ENCODE data around the gene GRIP1. TPM values are rescaled to one million over a fixed set of nuclear protein-coding genes. Genes with fewer than 3 reads are reported as not detected.

Gene GRIP1
- total RNA-seq, 2 experiments from 2014 or later = 5.4 TPM

DNA sequence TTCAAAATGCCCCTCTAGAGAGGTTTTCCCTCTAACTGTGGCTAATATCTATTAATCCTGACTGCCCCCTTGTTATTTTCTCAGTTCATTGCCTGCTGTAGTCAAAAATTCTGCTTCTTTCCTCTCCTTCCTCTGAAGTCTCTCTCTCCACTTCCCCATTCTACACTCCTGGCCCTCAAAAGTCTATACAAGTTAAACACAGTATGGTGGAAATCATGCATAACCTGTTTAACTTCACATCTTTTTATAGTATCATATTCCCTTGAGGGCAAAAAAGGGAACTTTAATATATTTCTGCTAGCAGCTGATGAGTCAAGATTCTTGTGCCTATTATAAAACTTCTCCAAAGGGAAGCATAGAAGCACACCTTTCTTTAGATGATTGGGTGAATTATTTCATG, 16.7 kb downstream of the GRIP1 start:
- no peaks in the 10 kb centered on the region for H3K4me1 Mint-ChIP-seq (ENCODE audit: low read depth)
- TF ChIP-seq, protein P1, sequence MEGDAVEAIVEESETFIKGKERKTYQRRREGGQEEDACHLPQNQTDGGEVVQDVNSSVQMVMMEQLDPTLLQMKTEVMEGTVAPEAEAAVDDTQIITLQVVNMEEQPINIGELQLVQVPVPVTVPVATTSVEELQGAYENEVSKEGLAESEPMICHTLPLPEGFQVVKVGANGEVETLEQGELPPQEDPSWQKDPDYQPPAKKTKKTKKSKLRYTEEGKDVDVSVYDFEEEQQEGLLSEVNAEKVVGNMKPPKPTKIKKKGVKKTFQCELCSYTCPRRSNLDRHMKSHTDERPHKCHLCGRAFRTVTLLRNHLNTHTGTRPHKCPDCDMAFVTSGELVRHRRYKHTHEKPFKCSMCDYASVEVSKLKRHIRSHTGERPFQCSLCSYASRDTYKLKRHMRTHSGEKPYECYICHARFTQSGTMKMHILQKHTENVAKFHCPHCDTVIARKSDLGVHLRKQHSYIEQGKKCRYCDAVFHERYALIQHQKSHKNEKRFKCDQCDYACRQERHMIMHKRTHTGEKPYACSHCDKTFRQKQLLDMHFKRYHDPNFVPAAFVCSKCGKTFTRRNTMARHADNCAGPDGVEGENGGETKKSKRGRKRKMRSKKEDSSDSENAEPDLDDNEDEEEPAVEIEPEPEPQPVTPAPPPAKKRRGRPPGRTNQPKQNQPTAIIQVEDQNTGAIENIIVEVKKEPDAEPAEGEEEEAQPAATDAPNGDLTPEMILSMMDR (IDR thresholded peaks at IDR 0.05) = no peak
- peaks cover 17% of the 10 kb centered on the region for H3K27me3 Mint-ChIP-seq
- no peaks in the 10 kb centered on the region for H3K9me3 ChIP-seq (ENCODE audit: control insufficient read depth in 1 of 2, insufficient read depth in 1 of 2, low read length in 2 of 2)
- H3K27ac ChIP-seq (ENCODE audit: low read depth in 1 of 2, low read length in 2 of 2) = no peak overlapping the region
- DNase-seq = no peak
- intact Hi-C loops (cut with DNase I, micrococcal nuclease) = no loop called here
- ATAC-seq (ENCODE audit: poor library complexity) = no peak
- H3K36me3 ChIP-seq (ENCODE audit: insufficient read depth, low read length) = no peaks in the 10 kb centered on the region
- H3K4me3 Mint-ChIP-seq = no peak overlapping the region
- no peak overlapping the region for H3K4me3 ChIP-seq (ENCODE audit: low read length)
- H3K27ac Mint-ChIP-seq = no peak overlapping the region
- H3K36me3 Mint-ChIP-seq (ENCODE audit: low read depth) = no peaks in the 10 kb centered on the region
- H3K9me3 Mint-ChIP-seq = no peaks in the 10 kb centered on the region
- H3K4me1 ChIP-seq (ENCODE audit: insufficient read depth, low read length) = no peaks in the 10 kb centered on the region
- H3K27me3 ChIP-seq (ENCODE audit: control insufficient read depth in 1 of 2, insufficient read depth in 2 of 2, low read length in 2 of 2) = peaks cover 3 to 4% of the 10 kb centered on the region in 2 experiments
- CTCF ChIA-PET = no interaction called here
- POLR2A ChIA-PET = no interaction called here

DNA sequence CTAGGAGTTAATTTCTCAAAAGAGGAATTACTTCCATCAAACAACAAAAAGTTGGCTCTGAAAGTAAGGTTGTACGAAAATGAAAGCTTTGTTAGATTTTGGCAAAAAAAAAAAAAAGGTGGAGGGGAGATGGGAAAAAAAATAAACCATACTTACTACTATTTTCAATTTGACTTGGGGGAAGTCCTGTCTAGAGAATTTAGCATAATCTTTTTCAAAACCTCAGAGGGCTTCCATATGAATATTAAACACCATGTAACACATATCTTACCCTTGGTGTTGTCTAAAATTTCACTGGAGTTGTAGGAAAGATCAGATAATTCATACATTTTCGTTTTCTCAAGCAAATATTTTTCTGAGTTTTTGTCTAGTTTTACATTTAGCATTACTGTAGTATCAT, 17.5 kb downstream of the GRIP1 start:
- Histone ChIP-seq H3K36me3 (ENCODE audit: insufficient read depth, low read length) (no peaks in the 10 kb centered on the region), H3K4me1 (ENCODE audit: insufficient read depth, low read length) (no peaks in the 10 kb centered on the region), H3K27me3 (ENCODE audit: control insufficient read depth in 1 of 2, insufficient read depth in 2 of 2, low read length in 2 of 2) (peaks cover 3 to 5% of the 10 kb centered on the region in 2 experiments), H3K27ac (ENCODE audit: low read depth in 1 of 2, low read length in 2 of 2) (no peak overlapping the region), H3K4me3 (ENCODE audit: low read length) (no peak overlapping the region), H3K9me3 (ENCODE audit: control insufficient read depth in 1 of 2, insufficient read depth in 1 of 2, low read length in 2 of 2) (no peaks in the 10 kb centered on the region)
- Mint-ChIP-seq H3K27ac (no peak overlapping the region), H3K36me3 (ENCODE audit: low read depth) (no peaks in the 10 kb centered on the region), H3K4me1 (ENCODE audit: low read depth) (no peaks in the 10 kb centered on the region), H3K9me3 (no peaks in the 10 kb centered on the region), H3K4me3 (no peak overlapping the region), H3K27me3 (peaks cover 17% of the 10 kb centered on the region)
- TF ChIP-seq, protein P1 (IDR thresholded peaks at IDR 0.05) = no peak
- intact Hi-C loops (cut with DNase I, micrococcal nuclease) = no loop called here
- DNase-seq (no peak), ATAC-seq (ENCODE audit: poor library complexity) (no peak)
- ChIA-PET POLR2A (no interaction called here), CTCF (no interaction called here)

DNA sequence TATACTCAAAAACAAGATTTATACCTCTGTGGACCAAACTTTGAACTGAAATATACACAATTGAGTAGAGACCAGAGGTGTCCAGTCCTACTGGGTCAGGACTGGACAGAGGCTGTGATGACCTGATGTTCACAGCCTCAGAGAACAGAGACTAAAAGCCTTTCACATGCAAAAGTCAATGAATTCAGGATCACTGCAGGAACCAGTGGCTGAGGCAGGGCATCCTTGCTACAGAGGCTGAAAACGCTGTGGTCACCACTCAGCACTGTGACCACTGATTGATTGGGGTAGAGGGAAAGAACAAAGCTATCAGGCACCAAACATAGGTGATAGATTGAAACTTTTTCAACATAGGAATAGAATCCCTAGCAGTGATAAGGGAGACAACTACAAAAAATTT, 25.1 kb downstream of the GRIP1 start:
- Histone ChIP-seq H3K4me3 (ENCODE audit: low read length) (no peak overlapping the region), H3K9me3 (ENCODE audit: control insufficient read depth in 1 of 2, insufficient read depth in 1 of 2, low read length in 2 of 2) (no peaks in the 10 kb centered on the region), H3K36me3 (ENCODE audit: insufficient read depth, low read length) (no peaks in the 10 kb centered on the region), H3K27ac (ENCODE audit: low read depth in 1 of 2, low read length in 2 of 2) (no peak overlapping the region), H3K27me3 (ENCODE audit: control insufficient read depth in 1 of 2, insufficient read depth in 2 of 2, low read length in 2 of 2) (peaks cover 0 to 8% of the 10 kb centered on the region in 2 experiments), H3K4me1 (ENCODE audit: insufficient read depth, low read length) (no peaks in the 10 kb centered on the region)
- ChIA-PET CTCF (no interaction called here), POLR2A (no interaction called here)
- intact Hi-C loops (cut with DNase I, micrococcal nuclease) = no loop called here
- TF ChIP-seq, protein P1 (IDR thresholded peaks at IDR 0.05) = no peak
- H3K27me3 Mint-ChIP-seq = peaks cover under 1% of the 10 kb centered on the region
- no peak for DNase-seq
- H3K4me1 Mint-ChIP-seq (ENCODE audit: low read depth) = no peaks in the 10 kb centered on the region
- H3K4me3 Mint-ChIP-seq = no peak overlapping the region
- no peak overlapping the region for H3K27ac Mint-ChIP-seq
- no peaks in the 10 kb centered on the region for H3K36me3 Mint-ChIP-seq (ENCODE audit: low read depth)
- no peaks in the 10 kb centered on the region for H3K9me3 Mint-ChIP-seq
- no peak for ATAC-seq (ENCODE audit: poor library complexity)

Measured in CD4-positive, alpha-beta T cell (primary cell).